GM23248 (cell line): ENCODE results near the gene DGKI. TPM values are rescaled to one million over a fixed set of nuclear protein-coding genes. Genes with fewer than 3 reads are reported as not detected.

Experiments
- DNase-seq: peaks from one replicate; pipeline ENCODE4 v3.0.0-alpha.2; 2015
- H2AFZ ChIP-seq: fragments of 200-600 bp; sonication (generic); 2 replicates; pipeline ENCODE4 v1.6.1; 2016; ENCODE audit warnings: antibody characterized with exemption
- H3F3A ChIP-seq: fragments of 200-600 bp; sonication (generic); 2 replicates; pipeline ENCODE4 v1.6.1; 2016; ENCODE audit warnings: mild to moderate bottlenecking, antibody characterized with exemption, mixed run types; ENCODE audit not compliant: insufficient read depth
- H3K27ac ChIP-seq: fragments of 200-600 bp; sonication (generic); 2 replicates; pipeline ENCODE4 v1.5.1; 2016; ENCODE audit warnings: mild to moderate bottlenecking
- H3K27me3 ChIP-seq: fragments of 200-600 bp; sonication (generic); replicated peaks from 2 replicates; pipeline ENCODE4 v1.6.1; 2016; ENCODE audit warnings: mild to moderate bottlenecking; ENCODE audit not compliant: insufficient read depth
- H3K36me3 ChIP-seq: fragments of 200-600 bp; sonication (generic); 2 replicates; pipeline ENCODE4 v1.6.1; 2016; ENCODE audit warnings: low read depth, mild to moderate bottlenecking
- H3K4me1 ChIP-seq: fragments of 200-600 bp; sonication (generic); 2 replicates; pipeline ENCODE4 v1.6.1; 2016; ENCODE audit warnings: mild to moderate bottlenecking; ENCODE audit not compliant: insufficient read depth
- H3K4me2 ChIP-seq: fragments of 200-600 bp; sonication (generic); one replicate; pipeline ENCODE4 v1.6.1; 2016; ENCODE audit warnings: mild to moderate bottlenecking; ENCODE audit not compliant: unreplicated experiment
- H3K4me3 ChIP-seq: fragments of 200-600 bp; sonication (generic); 2 replicates; pipeline ENCODE4 v1.5.1; 2016; ENCODE audit warnings: mild to moderate bottlenecking
- H3K79me2 ChIP-seq: fragments of 200-600 bp; sonication (generic); 2 replicates; pipeline ENCODE4 v1.6.1; 2016; ENCODE audit warnings: mild to moderate bottlenecking; ENCODE audit not compliant: insufficient read depth
- H3K9ac ChIP-seq: fragments of 200-600 bp; sonication (generic); 2 replicates; pipeline ENCODE4 v1.6.1; 2016; ENCODE audit warnings: mild to moderate bottlenecking
- H3K9me2 ChIP-seq: fragments of 200-600 bp; sonication (generic); 2 replicates; pipeline ENCODE4 v1.6.1; 2016; ENCODE audit warnings: mixed run types, mild to moderate bottlenecking, moderate library complexity; ENCODE audit not compliant: insufficient read depth
- H3K9me3 ChIP-seq: fragments of 200-600 bp; sonication (generic); one replicate; pipeline ENCODE4 v1.6.1; 2017; ENCODE audit warnings: low read depth
- H4K20me1 ChIP-seq: fragments of 200-600 bp; sonication (generic); 2 replicates; pipeline ENCODE4 v1.6.0; 2016; ENCODE audit not compliant: insufficient read depth
- EZH2 ChIP-seq: fragments of 200-600 bp; sonication (generic); IDR thresholded peaks from 2 replicates; pipeline ENCODE4 v1.6.1; 2018; ENCODE audit warnings: antibody characterized with exemption, mild to moderate bottlenecking; ENCODE audit not compliant: insufficient read depth, poor library complexity, severe bottlenecking
- EZH2phosphoT487 ChIP-seq: fragments of 200-600 bp; sonication (generic); IDR thresholded peaks from 2 replicates; pipeline ENCODE4 v1.6.1; 2018; ENCODE audit warnings: antibody characterized with exemption, moderate library complexity, mild to moderate bottlenecking, low read depth; ENCODE audit not compliant: insufficient read depth
- WGBS, 2 experiments: methylation state at CpG; one replicate each; pipeline ENCODE4 v1.1.6; 2015 to 2017; ENCODE audit warnings: low lambda C conversion rate in 2 of 2, low coverage in 1 of 2; ENCODE audit errors: missing lambda C conversion rate in 2 of 2; 5-methylcytosine and 5-hydroxymethylcytosine counted together
- in situ Hi-C: fragments of 300-500 bp; cut with MboI; formaldehyde crosslinking; loops from 2 replicates; pipeline ENCODE4 v1.15.0; 2020
- polyA plus RNA-seq: library from polyadenylated mRNA; unstranded; fragments of >200 nt; fragmentation: Nextera tagmentation; extraction: Ambion mirVana; gene quantifications from 2 replicates; pipeline ENCODE4 v1.2.1, GENCODE V29; 2016
- total RNA-seq: library from RNA; depleted of rRNA; stranded (reverse); fragments of >200 nt; shearing (Covaris generic); gene quantifications from 2 replicates; pipeline ENCODE4 v1.2.3, GENCODE V29; 2014

The DGKI gene
- total and polyA plus RNA-seq, 2 experiments from 2014 or later: 5.4 to 25.9 TPM

- peak overlapping the region; percentile 94 for H3K27ac ChIP-seq
- H3K9me3 ChIP-seq: no peaks in the 10 kb centered on the region
- H3K36me3 ChIP-seq: peaks cover 71% of the 10 kb centered on the region
- no peaks in the 10 kb centered on the region for H3K9me2 ChIP-seq
- H3K4me3 ChIP-seq: no peak overlapping the region
- 69 to 70% methylated on average over 20 of the region's 20 CpGs for WGBS, 2 experiments
- peak; percentile 86 for DNase-seq
- no peaks in the 10 kb centered on the region; the same call in none of the 2 replicates for H3K79me2 ChIP-seq
- peaks cover 70% of the 10 kb centered on the region for H3K4me1 ChIP-seq
- peaks cover 93% of the 10 kb centered on the region for H3F3A ChIP-seq
- peak overlapping the region; percentile 46 for H3K4me2 ChIP-seq
- H3K27me3 ChIP-seq: no peaks in the 10 kb centered on the region
- H3K9ac ChIP-seq: peak overlapping the region; percentile 73
- in situ Hi-C loops: no loop called here
- TF ChIP-seq EZH2 (no peak), EZH2phosphoT487 (no peak)
- H4K20me1 ChIP-seq: no peaks in the 10 kb centered on the region
- H2AFZ ChIP-seq: no peak overlapping the region
Measured at GRCh38 chr7:137879357-137880158, 32.8 kb upstream of the DGKI start.

GRCh38 chr7:137878333-137878961, 31.7 kb upstream of the DGKI start:
- in situ Hi-C loops: no loop called here
- DNase-seq: peak; percentile 33
- Histone ChIP-seq H4K20me1 (no peaks in the 10 kb centered on the region), H3K9ac (peak overlapping the region; percentile 73), H3K27me3 (no peaks in the 10 kb centered on the region), H3K36me3 (peaks cover 63% of the 10 kb centered on the region), H3K79me2 (no peaks in the 10 kb centered on the region; the same call in none of the 2 replicates), H3K4me2 (no peak overlapping the region), H3K9me2 (no peaks in the 10 kb centered on the region), H2AFZ (no peak overlapping the region), H3F3A (peaks cover 94% of the 10 kb centered on the region), H3K4me3 (no peak overlapping the region), H3K4me1 (peaks cover 77% of the 10 kb centered on the region), H3K27ac (peak overlapping the region; percentile 94), H3K9me3 (no peaks in the 10 kb centered on the region)
- TF ChIP-seq EZH2phosphoT487 (no peak), EZH2 (no peak)
- WGBS, 2 experiments: 45 to 52% methylated on average over 8 of the region's 8 CpGs

- Histone ChIP-seq H3K27me3 (no peaks in the 10 kb centered on the region), H3F3A (peaks cover 95% of the 10 kb centered on the region), H3K4me2 (no peak overlapping the region), H3K9ac (no peak overlapping the region), H3K9me3 (no peaks in the 10 kb centered on the region), H4K20me1 (no peaks in the 10 kb centered on the region), H3K79me2 (no peaks in the 10 kb centered on the region; the same call in none of the 2 replicates), H2AFZ (no peak overlapping the region), H3K27ac (peak overlapping the region; percentile 93; the same call in 1 of the 2 replicates), H3K4me3 (no peak overlapping the region), H3K9me2 (no peaks in the 10 kb centered on the region), H3K4me1 (peaks cover 74% of the 10 kb centered on the region), H3K36me3 (peaks cover 68% of the 10 kb centered on the region)
- TF ChIP-seq EZH2 (no peak), EZH2phosphoT487 (no peak)
- WGBS, 2 experiments: 81 to 82% methylated on average over 5 of the region's 5 CpGs
- in situ Hi-C loops: no loop called here
- DNase-seq: no peak
Measured at GRCh38 chr7:137877027-137877675, 30.4 kb upstream of the DGKI start.

- Histone ChIP-seq H3K9me3 (no peaks in the 10 kb centered on the region), H3K4me3 (no peak overlapping the region), H3K9me2 (no peaks in the 10 kb centered on the region), H2AFZ (no peak overlapping the region), H3K4me2 (no peak overlapping the region), H3F3A (peaks cover 92% of the 10 kb centered on the region), H3K4me1 (peaks cover 60% of the 10 kb centered on the region), H3K27me3 (no peaks in the 10 kb centered on the region), H3K27ac (peak overlapping the region; percentile 93), H3K36me3 (peaks cover 65% of the 10 kb centered on the region), H4K20me1 (no peaks in the 10 kb centered on the region), H3K79me2 (no peaks in the 10 kb centered on the region; the same call in none of the 2 replicates), H3K9ac (peak overlapping the region; percentile 72; the same call in 1 of the 2 replicates)
- 96 to 97% methylated on average over 4 of the region's 4 CpGs for WGBS, 2 experiments
- in situ Hi-C loops: no loop called here
- TF ChIP-seq EZH2phosphoT487: no peak
- no peak for TF ChIP-seq EZH2
- no peak for DNase-seq
Measured at GRCh38 chr7:137875746-137876145, 29.0 kb upstream of the DGKI start.
